Astrocyte (in vitro differentiated cells and primary cell): ENCODE measurements around the gene CWC27. TPM values are rescaled to one million over a fixed set of nuclear protein-coding genes. Genes with fewer than 3 reads are reported as not detected.

Experiments used
- DNase-seq: peaks from one replicate; pipeline ENCODE4 v3.0.0-alpha.2; 2010; ENCODE audit warnings: low read depth
- FAIRE-seq: peaks from 2 replicates; lab custom pipeline; 2011; peaks lifted over from hg19 to GRCh38; lab: Jason Lieb, UNC
- H2AFZ ChIP-seq: 2 replicates; pipeline ENCODE4 v1.6.0; 2012; ENCODE audit warnings: low read depth, low read length, inconsistent platforms
- H3K27ac ChIP-seq: 2 replicates; pipeline ENCODE4 v1.5.1; 2011; ENCODE audit warnings: low read depth, low read length, inconsistent platforms
- H3K27me3 ChIP-seq: 2 replicates; pipeline ENCODE4 v1.6.0; 2011; ENCODE audit warnings: low read length, inconsistent platforms; ENCODE audit not compliant: insufficient read depth
- H3K36me3 ChIP-seq: 2 replicates; pipeline ENCODE4 v1.5.1; 2011; ENCODE audit warnings: low read length, inconsistent platforms; ENCODE audit not compliant: insufficient read depth
- H3K4me1 ChIP-seq: 2 replicates; pipeline ENCODE4 v1.5.1; 2011; ENCODE audit warnings: low read length, inconsistent platforms; ENCODE audit not compliant: insufficient read depth
- H3K4me2 ChIP-seq: 2 replicates; pipeline ENCODE4 v1.6.0; 2012; ENCODE audit warnings: low read length, inconsistent platforms
- H3K4me3 ChIP-seq: 2 replicates; pipeline ENCODE4 v1.5.1; 2011; ENCODE audit warnings: low read depth, mild to moderate bottlenecking, low read length, inconsistent platforms; ENCODE audit not compliant: insufficient read depth
- H3K79me2 ChIP-seq: 2 replicates; pipeline ENCODE4 v1.6.0; 2012; ENCODE audit warnings: mild to moderate bottlenecking, low read length, inconsistent platforms; ENCODE audit not compliant: insufficient read depth
- H3K9ac ChIP-seq: 2 replicates; pipeline ENCODE4 v1.6.0; 2012; ENCODE audit warnings: mild to moderate bottlenecking, low read length, inconsistent platforms
- H3K9me3 ChIP-seq: 2 replicates; pipeline ENCODE4 v1.5.1; 2012; ENCODE audit warnings: low read depth, mild to moderate bottlenecking, low read length, inconsistent platforms; ENCODE audit not compliant: insufficient read depth
- H4K20me1 ChIP-seq: 2 replicates; pipeline ENCODE4 v1.6.0; 2012; ENCODE audit warnings: low read length, inconsistent platforms; ENCODE audit not compliant: insufficient read depth
- H3K27ac Mint-ChIP-seq: one replicate; pipeline ENCODE4 v1.8.0; 2021; ENCODE audit warnings: mild to moderate bottlenecking, mixed read lengths; ENCODE audit not compliant: unreplicated experiment
- H3K27me3 Mint-ChIP-seq: one replicate; pipeline ENCODE4 v1.8.0; 2021; ENCODE audit warnings: low read depth, mixed read lengths; ENCODE audit not compliant: unreplicated experiment
- H3K36me3 Mint-ChIP-seq: one replicate; pipeline ENCODE4 v1.8.0; 2021; ENCODE audit warnings: low read depth, mixed read lengths; ENCODE audit not compliant: unreplicated experiment
- H3K4me1 Mint-ChIP-seq: one replicate; pipeline ENCODE4 v1.8.0; 2021; ENCODE audit warnings: low read depth, mixed read lengths; ENCODE audit not compliant: unreplicated experiment
- H3K4me3 Mint-ChIP-seq: one replicate; pipeline ENCODE4 v1.8.0; 2021; ENCODE audit warnings: mild to moderate bottlenecking, moderate library complexity, mixed read lengths; ENCODE audit not compliant: unreplicated experiment
- H3K9me3 Mint-ChIP-seq: one replicate; pipeline ENCODE4 v1.8.0; 2021; ENCODE audit warnings: mild to moderate bottlenecking, mixed read lengths; ENCODE audit not compliant: unreplicated experiment
- CTCF ChIP-seq: IDR thresholded peaks from 2 replicates; pipeline ENCODE4 v1.5.1; 2011; ENCODE audit warnings: low read depth, mild to moderate bottlenecking, inconsistent platforms, low read length, moderate library complexity; ENCODE audit not compliant: insufficient read depth
- EZH2 ChIP-seq: IDR thresholded peaks from 2 replicates; pipeline ENCODE4 v1.6.1; 2012; ENCODE audit warnings: mild to moderate bottlenecking, low read length, inconsistent platforms; ENCODE audit not compliant: insufficient read depth
- total RNA-seq: library from RNA; stranded (reverse); gene quantifications from 2 replicates; pipeline ENCODE4 v1.2.1, GENCODE V29; 2021

The CWC27 gene
- total RNA-seq, 1 donor from 2014 or later = 25.7 TPM

GRCh38 chr5:64773533-64773932 lies 4.8 kb downstream of the CWC27 start:
- DNase-seq = no peak
- TF ChIP-seq CTCF (no peak), EZH2 (no peak)
- no peaks in the 10 kb centered on the region for H3K9me3 Mint-ChIP-seq
- peaks cover 46% of the 10 kb centered on the region for H3K79me2 ChIP-seq
- H4K20me1 ChIP-seq = peaks cover 4% of the 10 kb centered on the region
- H3K4me2 ChIP-seq = no peak overlapping the region
- H3K27ac ChIP-seq = no peak overlapping the region
- H3K4me1 Mint-ChIP-seq = peaks cover 7% of the 10 kb centered on the region
- peaks cover 3% of the 10 kb centered on the region for H3K36me3 ChIP-seq
- H3K27ac Mint-ChIP-seq = no peak overlapping the region
- no peaks in the 10 kb centered on the region for H3K27me3 ChIP-seq
- no peak overlapping the region for H3K4me3 ChIP-seq
- no peak overlapping the region for H2AFZ ChIP-seq
- no peak overlapping the region for H3K4me3 Mint-ChIP-seq
- H3K9ac ChIP-seq = no peak overlapping the region
- peaks cover 3% of the 10 kb centered on the region for H3K4me1 ChIP-seq
- H3K27me3 Mint-ChIP-seq = no peaks in the 10 kb centered on the region
- H3K9me3 ChIP-seq = no peaks in the 10 kb centered on the region
- H3K36me3 Mint-ChIP-seq = no peaks in the 10 kb centered on the region
- no peak for FAIRE-seq

GRCh38 chr5:64775291-64775690 lies 6.6 kb downstream of the CWC27 start:
- H3K4me1 ChIP-seq = no peaks in the 10 kb centered on the region
- H3K4me2 ChIP-seq = no peak overlapping the region
- no peaks in the 10 kb centered on the region for H3K27me3 ChIP-seq
- DNase-seq (no peak), FAIRE-seq (no peak)
- H3K9me3 ChIP-seq = no peaks in the 10 kb centered on the region
- no peak overlapping the region for H2AFZ ChIP-seq
- H3K36me3 Mint-ChIP-seq = peaks cover 3% of the 10 kb centered on the region
- no peaks in the 10 kb centered on the region for H3K27me3 Mint-ChIP-seq
- H3K79me2 ChIP-seq = peaks cover 30% of the 10 kb centered on the region
- H3K9ac ChIP-seq = no peak overlapping the region
- peaks cover under 1% of the 10 kb centered on the region for H3K4me1 Mint-ChIP-seq
- peaks cover 3% of the 10 kb centered on the region for H3K36me3 ChIP-seq
- H3K27ac ChIP-seq = no peak overlapping the region
- H3K4me3 Mint-ChIP-seq = no peak overlapping the region
- H4K20me1 ChIP-seq = peaks cover 4% of the 10 kb centered on the region
- no peaks in the 10 kb centered on the region for H3K9me3 Mint-ChIP-seq
- H3K27ac Mint-ChIP-seq = no peak overlapping the region
- TF ChIP-seq EZH2 (no peak), CTCF (no peak)
- H3K4me3 ChIP-seq = no peak overlapping the region

GRCh38 chr5:64784451-64785025 lies 15.8 kb downstream of the CWC27 start:
- H3K9me3 Mint-ChIP-seq = no peaks in the 10 kb centered on the region
- H3K4me3 ChIP-seq = no peak overlapping the region
- no peaks in the 10 kb centered on the region for H4K20me1 ChIP-seq
- peaks cover 3% of the 10 kb centered on the region for H3K79me2 ChIP-seq
- H3K9me3 ChIP-seq = no peaks in the 10 kb centered on the region
- TF ChIP-seq CTCF = peak; percentile 90
- no peak for TF ChIP-seq EZH2
- peaks cover 3% of the 10 kb centered on the region for H3K36me3 Mint-ChIP-seq
- H3K9ac ChIP-seq = no peak overlapping the region
- H3K36me3 ChIP-seq = no peaks in the 10 kb centered on the region
- H3K4me1 ChIP-seq = no peaks in the 10 kb centered on the region
- H3K4me1 Mint-ChIP-seq = peaks cover 8% of the 10 kb centered on the region
- no peak overlapping the region for H3K4me2 ChIP-seq
- H3K27ac Mint-ChIP-seq = no peak overlapping the region
- DNase-seq (peak; percentile 53), FAIRE-seq (peak; percentile 63)
- H2AFZ ChIP-seq = no peak overlapping the region
- no peaks in the 10 kb centered on the region for H3K27me3 Mint-ChIP-seq
- H3K27ac ChIP-seq = no peak overlapping the region
- no peak overlapping the region for H3K4me3 Mint-ChIP-seq
- no peaks in the 10 kb centered on the region for H3K27me3 ChIP-seq
